ENCODE measurements around the gene TNFRSF25. TPM values are rescaled to one million over a fixed set of nuclear protein-coding genes. Genes with fewer than 3 reads are reported as not detected.

TNFRSF25 gene
- total RNA-seq, 1 donor from 2014 or later: 20.5 TPM

DNA sequence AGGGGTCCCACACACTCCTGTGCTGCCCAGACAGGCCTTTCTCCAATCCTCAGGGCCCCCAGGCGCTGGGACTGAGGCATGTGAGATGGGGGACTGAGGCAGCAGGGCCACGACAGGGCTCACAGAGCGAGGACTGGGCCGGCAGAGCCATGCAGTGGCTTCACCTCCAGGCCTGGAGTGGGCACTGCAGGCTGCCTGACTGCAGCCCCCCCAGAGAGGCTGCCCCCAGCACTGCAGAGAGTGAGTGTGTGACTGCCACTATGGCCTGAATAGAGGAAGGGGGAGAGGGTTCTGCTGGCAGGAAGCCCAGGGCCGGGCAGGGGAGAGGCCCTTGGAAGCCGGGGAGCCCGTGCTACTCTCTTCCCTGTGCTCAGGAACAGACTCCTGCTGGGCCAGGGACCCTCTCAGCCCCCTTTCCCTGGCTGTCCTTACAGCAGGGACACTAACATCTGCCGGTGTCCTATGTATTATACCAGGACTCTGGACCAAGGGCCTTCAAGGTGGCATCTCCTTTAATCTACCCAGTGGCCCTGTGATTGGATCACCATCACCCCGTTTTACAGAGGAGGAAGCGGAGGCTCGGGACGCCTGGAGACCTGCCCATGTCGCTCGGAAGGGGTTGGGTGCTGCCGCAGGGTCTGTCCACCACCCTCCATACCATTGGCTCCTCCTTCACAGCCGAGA lies 45.7 kb upstream of the TNFRSF25 start:
- Histone ChIP-seq H3K36me3 (ENCODE audit: control insufficient read depth, insufficient read depth, low read length) (no peaks in the 10 kb centered on the region), H3K4me3 (ENCODE audit: low read depth, low read length) (no peak overlapping the region), H3K27me3 (ENCODE audit: control insufficient read depth, insufficient read depth, low read length) (peaks cover 2% of the 10 kb centered on the region)
- FAIRE-seq (no peak), DNase-seq (ENCODE audit: low read depth) (no peak)
- TF ChIP-seq CTCF (IDR thresholded peaks at IDR 0.05; ENCODE audit: insufficient read depth, low read length, severe bottlenecking): no peak

GRCh38 chr1:6511056-6511455 lies 45.1 kb upstream of the TNFRSF25 start:
- Histone ChIP-seq H3K36me3 (ENCODE audit: control insufficient read depth, insufficient read depth, low read length) (no peaks in the 10 kb centered on the region), H3K4me3 (ENCODE audit: low read depth, low read length) (no peak overlapping the region), H3K27me3 (ENCODE audit: control insufficient read depth, insufficient read depth, low read length) (peaks cover 2% of the 10 kb centered on the region)
- TF ChIP-seq CTCF (IDR thresholded peaks at IDR 0.05; ENCODE audit: insufficient read depth, low read length, severe bottlenecking): no peak
- FAIRE-seq (no peak), DNase-seq (ENCODE audit: low read depth) (no peak)

- TF ChIP-seq CTCF (IDR thresholded peaks at IDR 0.05; ENCODE audit: insufficient read depth, low read length, severe bottlenecking): no peak
- no peak for DNase-seq (ENCODE audit: low read depth)
- H3K27me3 ChIP-seq (ENCODE audit: control insufficient read depth, insufficient read depth, low read length): peaks cover 2% of the 10 kb centered on the region
- H3K4me3 ChIP-seq (ENCODE audit: low read depth, low read length): no peak overlapping the region
- H3K36me3 ChIP-seq (ENCODE audit: control insufficient read depth, insufficient read depth, low read length): no peaks in the 10 kb centered on the region
- no peak for FAIRE-seq
Observed at GRCh38 chr1:6510493-6510892, 44.5 kb upstream of the TNFRSF25 start.

- H3K27me3 ChIP-seq (ENCODE audit: control insufficient read depth, insufficient read depth, low read length): peaks cover 2% of the 10 kb centered on the region
- no peak for FAIRE-seq
- no peak overlapping the region for H3K4me3 ChIP-seq (ENCODE audit: low read depth, low read length)
- no peak for DNase-seq (ENCODE audit: low read depth)
- TF ChIP-seq CTCF (IDR thresholded peaks at IDR 0.05; ENCODE audit: insufficient read depth, low read length, severe bottlenecking): no peak
- H3K36me3 ChIP-seq (ENCODE audit: control insufficient read depth, insufficient read depth, low read length): no peaks in the 10 kb centered on the region
Observed at GRCh38 chr1:6509919-6510291, 43.9 kb upstream of the TNFRSF25 start.

DNA sequence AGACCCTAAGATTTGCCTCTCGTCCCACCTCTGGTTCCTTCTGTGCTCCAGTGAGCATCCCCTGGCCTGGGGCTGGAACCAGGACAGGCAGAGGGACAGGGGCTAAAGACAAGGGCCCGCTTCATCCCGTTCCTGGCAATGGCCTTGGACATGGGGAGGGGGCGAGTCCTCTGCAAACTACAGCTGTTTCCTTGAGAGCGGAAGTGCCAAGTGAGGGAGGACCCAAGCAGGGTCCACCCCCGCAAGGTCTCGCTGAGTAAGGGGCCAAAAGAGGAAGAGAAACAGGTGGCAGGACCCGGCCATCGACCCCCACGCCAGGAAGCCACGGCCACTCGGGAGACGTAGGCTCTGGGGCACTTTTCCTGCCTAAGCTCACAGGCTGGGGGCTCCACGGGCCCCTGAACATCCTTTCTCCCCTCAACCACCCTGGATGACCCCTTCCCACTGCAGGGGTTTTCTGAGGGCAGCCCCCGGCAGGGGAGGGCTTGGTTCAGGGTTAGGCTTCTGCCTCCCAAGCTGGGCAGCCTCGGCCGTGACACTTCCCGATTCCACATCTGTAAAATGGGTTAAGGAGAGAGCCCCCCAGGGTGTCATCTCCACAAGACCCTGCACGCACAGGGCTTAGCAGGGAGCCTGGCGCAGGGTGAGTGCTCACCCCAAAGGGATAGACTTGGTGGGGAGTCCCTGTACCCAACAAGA lies 43.4 kb upstream of the TNFRSF25 start:
- FAIRE-seq (no peak), DNase-seq (ENCODE audit: low read depth) (no peak)
- H3K27me3 ChIP-seq (ENCODE audit: control insufficient read depth, insufficient read depth, low read length): peaks cover 2% of the 10 kb centered on the region
- TF ChIP-seq CTCF (IDR thresholded peaks at IDR 0.05; ENCODE audit: insufficient read depth, low read length, severe bottlenecking): no peak
- no peaks in the 10 kb centered on the region for H3K36me3 ChIP-seq (ENCODE audit: control insufficient read depth, insufficient read depth, low read length)
- no peak overlapping the region for H3K4me3 ChIP-seq (ENCODE audit: low read depth, low read length)
